Smooth muscle cell (in vitro differentiated cells): ENCODE results near the gene HPCAL1. TPM values are rescaled to one million over a fixed set of nuclear protein-coding genes. Genes with fewer than 3 reads are reported as not detected.

Experiments used
- DNase-seq: peaks from one replicate; lab custom pipeline; 2025; ENCODE audit not compliant: unreplicated experiment; lab: John Stamatoyannopoulos, UW
- H2AFZ ChIP-seq: fragments of 200-600 bp; sonication (generic); 2 replicates; pipeline ENCODE4 v1.6.0; 2016; ENCODE audit warnings: antibody characterized with exemption, low read depth, mild to moderate bottlenecking
- H3F3A ChIP-seq: fragments of 200-600 bp; sonication (generic); 2 replicates; pipeline ENCODE4 v1.6.0; 2017; ENCODE audit warnings: antibody characterized with exemption, low read depth
- H3K27ac ChIP-seq: fragments of 200-600 bp; sonication (generic); 2 replicates; pipeline ENCODE4 v1.5.1; 2016; ENCODE audit warnings: low read depth, mild to moderate bottlenecking
- H3K27me3 ChIP-seq: fragments of 200-600 bp; sonication (generic); 2 replicates; pipeline ENCODE4 v1.6.1; 2016; ENCODE audit warnings: low read depth, mild to moderate bottlenecking
- H3K36me3 ChIP-seq: fragments of 200-600 bp; sonication (generic); 2 replicates; pipeline ENCODE4 v1.5.1; 2016; ENCODE audit warnings: low read depth
- H3K4me1 ChIP-seq: fragments of 200-600 bp; sonication (generic); 2 replicates; pipeline ENCODE4 v1.5.1; 2016; ENCODE audit warnings: low read depth
- H3K4me2 ChIP-seq: fragments of 200-600 bp; sonication (generic); 2 replicates; pipeline ENCODE4 v1.6.0; 2016; ENCODE audit warnings: mild to moderate bottlenecking
- H3K4me3 ChIP-seq: fragments of 200-600 bp; sonication (generic); 2 replicates; pipeline ENCODE4 v1.5.1; 2016; ENCODE audit warnings: mild to moderate bottlenecking
- H3K79me2 ChIP-seq: fragments of 200-600 bp; sonication (generic); 2 replicates; pipeline ENCODE4 v1.6.0; 2016; ENCODE audit warnings: low read depth, mild to moderate bottlenecking
- H3K9ac ChIP-seq: fragments of 200-600 bp; sonication (generic); 2 replicates; pipeline ENCODE4 v1.6.0; 2016; ENCODE audit warnings: low read depth
- H3K9me3 ChIP-seq: fragments of 200-600 bp; sonication (generic); replicated peaks from 2 replicates; pipeline ENCODE4 v1.5.1; 2016; ENCODE audit warnings: low read depth
- H4K20me1 ChIP-seq: fragments of 200-600 bp; sonication (generic); 2 replicates; pipeline ENCODE4 v1.6.0; 2016; ENCODE audit warnings: low read depth
- WGBS: methylation state at CpG from one replicate; pipeline ENCODE4 v1.1.7; 2016; ENCODE audit warnings: low lambda C conversion rate; 5-methylcytosine and 5-hydroxymethylcytosine counted together
- polyA plus RNA-seq: library from polyadenylated mRNA; unstranded; fragments of >200 nt; fragmentation: Nextera tagmentation; extraction: Ambion mirVana; gene quantifications from 2 replicates; pipeline ENCODE4 v1.2.1, GENCODE V29; 2016
- total RNA-seq: library from RNA; depleted of rRNA; stranded (reverse); fragments of >200 nt; gene quantifications from 2 replicates; pipeline ENCODE4 v1.2.3, GENCODE V29; 2014
- TF ChIP-seq, protein P1 (sequence below): fragments of 200-600 bp; sonication (generic); IDR thresholded peaks from 2 replicates; pipeline ENCODE4 v1.5.1; 2017; ENCODE audit warnings: borderline replicate concordance, mild to moderate bottlenecking, antibody characterized with exemption; ENCODE audit not compliant: insufficient read depth, poor library complexity, severe bottlenecking

The HPCAL1 gene
- total and polyA plus RNA-seq, 2 experiments from 2014 or later, result 11.7 to 15.8 TPM

DNA sequence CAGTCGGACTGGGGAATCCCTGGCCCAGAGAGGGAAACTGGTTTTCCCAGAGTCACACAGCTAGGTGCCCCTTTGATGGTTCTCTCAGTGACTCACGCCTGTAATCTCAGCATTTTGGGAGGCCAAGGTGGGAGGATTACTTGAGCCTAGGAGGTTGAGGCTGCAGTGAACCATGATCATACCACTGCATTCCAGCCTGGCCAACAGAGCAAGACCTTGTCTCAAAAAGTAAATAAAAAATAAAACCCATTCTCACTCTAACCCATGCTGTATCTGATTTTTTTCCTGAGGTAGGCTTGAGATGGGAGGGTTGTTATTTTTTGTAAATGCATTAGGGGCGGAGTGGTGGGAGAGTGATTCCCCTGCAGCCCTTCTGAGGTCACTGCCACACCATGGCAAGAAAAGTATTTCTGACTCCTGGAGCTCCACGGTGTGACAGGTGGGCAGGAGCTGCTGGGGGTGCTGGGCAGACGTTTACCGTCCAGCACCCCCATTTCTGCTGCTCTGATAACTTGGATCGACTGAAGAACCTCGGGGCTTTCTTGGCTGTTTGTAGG is 60.3 kb downstream of the HPCAL1 start:
- no peaks in the 10 kb centered on the region for H3K79me2 ChIP-seq
- H3K9me3 ChIP-seq, result no peaks in the 10 kb centered on the region
- no peak for DNase-seq
- no peaks in the 10 kb centered on the region for H3K36me3 ChIP-seq
- H3F3A ChIP-seq, result no peaks in the 10 kb centered on the region
- no peaks in the 10 kb centered on the region for H3K27me3 ChIP-seq
- H3K27ac ChIP-seq, result no peak overlapping the region
- H3K4me2 ChIP-seq, result no peak overlapping the region
- no peak overlapping the region for H3K9ac ChIP-seq
- H3K4me1 ChIP-seq, result peaks cover 11% of the 10 kb centered on the region
- H4K20me1 ChIP-seq, result no peaks in the 10 kb centered on the region
- H3K4me3 ChIP-seq, result no peak overlapping the region
- TF ChIP-seq, protein P1, sequence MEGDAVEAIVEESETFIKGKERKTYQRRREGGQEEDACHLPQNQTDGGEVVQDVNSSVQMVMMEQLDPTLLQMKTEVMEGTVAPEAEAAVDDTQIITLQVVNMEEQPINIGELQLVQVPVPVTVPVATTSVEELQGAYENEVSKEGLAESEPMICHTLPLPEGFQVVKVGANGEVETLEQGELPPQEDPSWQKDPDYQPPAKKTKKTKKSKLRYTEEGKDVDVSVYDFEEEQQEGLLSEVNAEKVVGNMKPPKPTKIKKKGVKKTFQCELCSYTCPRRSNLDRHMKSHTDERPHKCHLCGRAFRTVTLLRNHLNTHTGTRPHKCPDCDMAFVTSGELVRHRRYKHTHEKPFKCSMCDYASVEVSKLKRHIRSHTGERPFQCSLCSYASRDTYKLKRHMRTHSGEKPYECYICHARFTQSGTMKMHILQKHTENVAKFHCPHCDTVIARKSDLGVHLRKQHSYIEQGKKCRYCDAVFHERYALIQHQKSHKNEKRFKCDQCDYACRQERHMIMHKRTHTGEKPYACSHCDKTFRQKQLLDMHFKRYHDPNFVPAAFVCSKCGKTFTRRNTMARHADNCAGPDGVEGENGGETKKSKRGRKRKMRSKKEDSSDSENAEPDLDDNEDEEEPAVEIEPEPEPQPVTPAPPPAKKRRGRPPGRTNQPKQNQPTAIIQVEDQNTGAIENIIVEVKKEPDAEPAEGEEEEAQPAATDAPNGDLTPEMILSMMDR, result no peak
- H2AFZ ChIP-seq, result no peak overlapping the region
- 98% methylated on average over 8 of the region's 8 CpGs for WGBS

DNA sequence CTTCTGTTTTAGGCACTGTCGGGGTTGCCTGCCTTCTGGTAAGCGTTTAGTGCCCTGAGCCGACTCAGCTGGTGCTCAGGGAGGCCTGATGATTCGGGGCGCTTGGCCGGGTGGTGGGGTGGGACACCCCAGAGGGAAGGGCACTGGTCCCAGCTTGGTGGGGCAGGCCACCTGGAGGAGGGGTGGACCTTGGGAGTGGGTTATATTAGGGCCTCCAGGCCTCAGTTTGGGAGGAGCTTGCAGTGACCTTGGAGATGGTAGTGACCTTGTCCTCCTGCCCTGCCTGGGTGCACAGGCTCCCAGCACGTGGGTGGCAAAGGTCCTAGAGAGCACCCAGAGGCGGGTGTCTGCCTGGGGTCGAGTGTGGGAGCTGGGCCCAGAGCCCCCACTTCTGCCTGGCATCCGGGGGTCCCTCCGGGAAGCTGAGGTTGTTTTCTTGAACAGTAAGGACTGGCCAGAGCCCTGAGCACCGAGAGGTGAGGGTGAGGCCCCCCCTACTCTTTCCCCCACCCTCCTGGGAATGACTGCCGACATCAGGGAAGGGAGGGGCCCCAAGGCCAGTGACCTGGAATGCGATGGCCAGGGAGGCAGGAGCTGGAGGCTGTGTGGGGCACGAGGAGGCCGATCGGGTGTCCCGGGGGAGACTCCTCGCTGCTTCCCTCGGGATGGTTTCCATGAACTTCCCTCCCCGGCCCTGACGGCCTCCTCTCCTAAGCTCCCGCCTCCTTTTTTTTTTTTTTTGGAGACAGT is 61.3 kb downstream of the HPCAL1 start:
- H3K79me2 ChIP-seq, result no peaks in the 10 kb centered on the region
- no peak overlapping the region for H3K9ac ChIP-seq
- H3K27ac ChIP-seq, result no peak overlapping the region
- no peaks in the 10 kb centered on the region for H3K9me3 ChIP-seq
- WGBS, result 93% methylated on average over 23 of the region's 23 CpGs
- H4K20me1 ChIP-seq, result no peaks in the 10 kb centered on the region
- no peaks in the 10 kb centered on the region for H3K36me3 ChIP-seq
- peaks cover 11% of the 10 kb centered on the region for H3K4me1 ChIP-seq
- H3K4me3 ChIP-seq, result no peak overlapping the region
- H3K27me3 ChIP-seq, result no peaks in the 10 kb centered on the region
- H3F3A ChIP-seq, result no peaks in the 10 kb centered on the region
- TF ChIP-seq, protein P1, result no peak
- H3K4me2 ChIP-seq, result no peak overlapping the region
- DNase-seq, result no peak
- H2AFZ ChIP-seq, result no peak overlapping the region

DNA sequence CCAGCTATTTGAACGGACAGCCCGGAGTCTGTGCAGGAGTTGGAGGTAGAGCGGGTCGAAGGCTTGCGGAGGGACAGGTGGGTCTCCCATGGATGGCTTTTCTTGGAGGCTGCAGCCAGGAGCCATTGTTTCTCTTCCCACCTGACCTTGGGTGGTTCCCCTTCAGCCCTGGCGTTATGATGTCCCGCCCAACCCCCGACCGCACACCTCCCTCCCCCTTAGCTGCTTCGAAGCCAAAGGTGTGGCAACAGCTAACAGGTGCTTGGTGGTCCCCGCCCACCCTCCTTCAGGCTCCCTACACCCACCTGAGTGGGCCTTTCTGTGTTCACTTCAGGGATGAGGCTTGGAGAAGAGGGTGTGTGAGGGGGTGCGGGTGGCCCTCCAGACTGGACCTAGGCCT is 62.7 kb downstream of the HPCAL1 start:
- Histone ChIP-seq H3K4me3 (no peak overlapping the region), H4K20me1 (no peaks in the 10 kb centered on the region)
- TF ChIP-seq, protein P1, result no peak

More for the DNA sequence above, 62.7 kb downstream of the HPCAL1 start:
- 96% methylated on average over 12 of the region's 12 CpGs for WGBS
- Histone ChIP-seq H3F3A (no peaks in the 10 kb centered on the region), H3K4me2 (no peak overlapping the region), H3K9me3 (no peaks in the 10 kb centered on the region), H3K27ac (no peak overlapping the region), H3K79me2 (no peaks in the 10 kb centered on the region), H3K9ac (no peak overlapping the region), H3K27me3 (no peaks in the 10 kb centered on the region), H3K36me3 (no peaks in the 10 kb centered on the region), H3K4me1 (peaks cover 11% of the 10 kb centered on the region), H2AFZ (no peak overlapping the region)
- DNase-seq, result no peak
